Islet precursor cell (in vitro differentiated cells): ENCODE measurements around the gene ZFAND2B.
"Not testable (repeated sequence)": the region's sequence is repeated elsewhere in the genome, so short reads cannot be mapped to it uniquely, and the experiment has no call there.

Source experiments
- DNase-seq: peaks from one replicate; pipeline ENCODE4 v3.0.0-alpha.2; 2018

ZFAND2B gene

GRCh38 chr2:219176818-219177551 lies 29.6 kb upstream of the ZFAND2B start, which contains the start of gene CNPPD1:
Gene CNPPD1, minus strand, starts transcription at chr2:219176925. Its CDS starts 97 bp downstream, at chr2:219176828.
- peak; percentile 92 for DNase-seq

- peak; percentile 95 for DNase-seq
These were observed 28.8 kb upstream of the ZFAND2B start, which contains the start of gene RETREG2 for GRCh38 chr2:219177552-219178376. Gene RETREG2, plus strand, starts transcription at chr2:219178275. Its CDS starts 78 bp downstream, at chr2:219178353.

- DNase-seq = no peak
These were observed 28.0 kb upstream of the ZFAND2B start for GRCh38 chr2:219178377-219179175.

- DNase-seq = no peak
These were observed 26.7 kb upstream of the ZFAND2B start for GRCh38 chr2:219179601-219180465.

- no peak for DNase-seq
These were observed 25.6 kb upstream of the ZFAND2B start for GRCh38 chr2:219180961-219181360.

- DNase-seq = no peak
These were observed 25.1 kb upstream of the ZFAND2B start for GRCh38 chr2:219181531-219181930.

GRCh38 chr2:219182331-219183150 lies 24.0 kb upstream of the ZFAND2B start:
- no peak for DNase-seq

GRCh38 chr2:219183151-219183772 lies 23.3 kb upstream of the ZFAND2B start:
- DNase-seq = no peak

- no peak for DNase-seq
These were observed 22.5 kb upstream of the ZFAND2B start for GRCh38 chr2:219184121-219184520.

- DNase-seq = no peak
These were observed 19.7 kb upstream of the ZFAND2B start for GRCh38 chr2:219186754-219187456.

GRCh38 chr2:219197388-219197787 lies 9.2 kb upstream of the ZFAND2B start:
- no peak for DNase-seq

- DNase-seq = no peak
These were observed 7.6 kb upstream of the ZFAND2B start for GRCh38 chr2:219198974-219199373.

GRCh38 chr2:219199470-219200211 lies 6.9 kb upstream of the ZFAND2B start:
- no peak for DNase-seq

- DNase-seq = not testable (repeated sequence)
These were observed 5.9 kb upstream of the ZFAND2B start for GRCh38 chr2:219200502-219201326.

- not testable (repeated sequence) for DNase-seq
These were observed 5.3 kb upstream of the ZFAND2B start for GRCh38 chr2:219201331-219201730.

- DNase-seq = no peak
These were observed 2.0 kb upstream of the ZFAND2B start for GRCh38 chr2:219204425-219205164.

GRCh38 chr2:219205165-219205538 lies 1.4 kb upstream of the ZFAND2B start:
- no peak for DNase-seq

GRCh38 chr2:219205981-219206327 lies 628 bp upstream of the ZFAND2B start:
- DNase-seq = no peak
